ENCODE measurements around the gene ACAP2.

DNA sequence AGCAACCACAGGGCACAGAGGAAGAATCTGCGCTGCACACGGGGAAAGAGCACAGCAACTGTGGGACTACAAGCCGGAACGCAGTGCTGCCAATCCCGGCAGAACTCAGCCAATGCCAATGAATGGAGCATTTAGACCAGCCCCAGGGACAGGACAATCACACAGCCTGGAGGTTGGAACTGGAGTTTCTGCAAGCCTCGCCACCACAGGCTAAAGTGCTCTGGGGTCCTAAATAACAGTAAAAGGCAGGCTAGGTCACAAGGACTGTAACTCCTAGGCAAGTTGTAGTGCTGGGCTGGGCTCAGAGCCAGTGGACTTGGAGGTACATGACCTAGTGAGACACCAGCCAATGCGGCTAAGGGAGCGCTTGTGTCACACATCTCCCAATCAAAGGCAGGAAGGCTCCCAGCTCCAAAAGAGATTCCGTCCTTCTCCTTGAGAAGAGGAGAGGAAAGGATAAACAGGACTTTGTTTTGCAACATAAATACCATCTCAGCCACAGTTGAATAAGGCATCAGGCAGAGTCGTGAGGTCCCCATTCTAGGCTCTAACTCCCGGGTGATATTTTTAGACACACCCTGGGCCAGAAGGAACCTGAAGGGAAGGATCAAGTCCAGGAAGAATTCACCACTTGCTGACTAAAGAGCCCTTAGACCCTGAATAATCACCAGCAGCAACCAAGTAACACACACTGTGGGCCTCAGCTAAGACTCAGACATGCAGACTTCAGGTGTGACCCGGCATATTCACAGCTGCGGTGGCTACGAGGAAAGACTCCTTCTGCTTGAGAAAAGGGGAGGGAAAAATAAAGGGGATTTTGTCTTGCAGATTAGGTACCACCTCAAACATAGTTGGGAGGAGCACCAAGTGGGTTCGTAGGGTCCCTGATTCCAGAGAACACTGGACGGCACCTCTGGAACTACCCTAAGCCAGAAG is 86.4 kb downstream of the ACAP2 start:
- no peak for TF ChIP-seq JUND (IDR thresholded peaks at IDR 0.05)
- TF ChIP-seq CTCF (IDR thresholded peaks at IDR 0.05; ENCODE audit: low read depth, low read length, missing input control) = no peak
- TF ChIP-seq, protein P1, sequence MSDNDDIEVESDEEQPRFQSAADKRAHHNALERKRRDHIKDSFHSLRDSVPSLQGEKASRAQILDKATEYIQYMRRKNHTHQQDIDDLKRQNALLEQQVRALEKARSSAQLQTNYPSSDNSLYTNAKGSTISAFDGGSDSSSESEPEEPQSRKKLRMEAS (IDR thresholded peaks at IDR 0.05) = no peak
- TF ChIP-seq, protein P2, sequence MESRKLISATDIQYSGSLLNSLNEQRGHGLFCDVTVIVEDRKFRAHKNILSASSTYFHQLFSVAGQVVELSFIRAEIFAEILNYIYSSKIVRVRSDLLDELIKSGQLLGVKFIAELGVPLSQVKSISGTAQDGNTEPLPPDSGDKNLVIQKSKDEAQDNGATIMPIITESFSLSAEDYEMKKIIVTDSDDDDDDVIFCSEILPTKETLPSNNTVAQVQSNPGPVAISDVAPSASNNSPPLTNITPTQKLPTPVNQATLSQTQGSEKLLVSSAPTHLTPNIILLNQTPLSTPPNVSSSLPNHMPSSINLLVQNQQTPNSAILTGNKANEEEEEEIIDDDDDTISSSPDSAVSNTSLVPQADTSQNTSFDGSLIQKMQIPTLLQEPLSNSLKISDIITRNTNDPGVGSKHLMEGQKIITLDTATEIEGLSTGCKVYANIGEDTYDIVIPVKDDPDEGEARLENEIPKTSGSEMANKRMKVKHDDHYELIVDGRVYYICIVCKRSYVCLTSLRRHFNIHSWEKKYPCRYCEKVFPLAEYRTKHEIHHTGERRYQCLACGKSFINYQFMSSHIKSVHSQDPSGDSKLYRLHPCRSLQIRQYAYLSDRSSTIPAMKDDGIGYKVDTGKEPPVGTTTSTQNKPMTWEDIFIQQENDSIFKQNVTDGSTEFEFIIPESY (IDR thresholded peaks at IDR 0.05) = no peak
- TF ChIP-seq TAF1 (conservative IDR thresholded peaks at IDR 0.05) = no peak
- TF ChIP-seq, protein P3, sequence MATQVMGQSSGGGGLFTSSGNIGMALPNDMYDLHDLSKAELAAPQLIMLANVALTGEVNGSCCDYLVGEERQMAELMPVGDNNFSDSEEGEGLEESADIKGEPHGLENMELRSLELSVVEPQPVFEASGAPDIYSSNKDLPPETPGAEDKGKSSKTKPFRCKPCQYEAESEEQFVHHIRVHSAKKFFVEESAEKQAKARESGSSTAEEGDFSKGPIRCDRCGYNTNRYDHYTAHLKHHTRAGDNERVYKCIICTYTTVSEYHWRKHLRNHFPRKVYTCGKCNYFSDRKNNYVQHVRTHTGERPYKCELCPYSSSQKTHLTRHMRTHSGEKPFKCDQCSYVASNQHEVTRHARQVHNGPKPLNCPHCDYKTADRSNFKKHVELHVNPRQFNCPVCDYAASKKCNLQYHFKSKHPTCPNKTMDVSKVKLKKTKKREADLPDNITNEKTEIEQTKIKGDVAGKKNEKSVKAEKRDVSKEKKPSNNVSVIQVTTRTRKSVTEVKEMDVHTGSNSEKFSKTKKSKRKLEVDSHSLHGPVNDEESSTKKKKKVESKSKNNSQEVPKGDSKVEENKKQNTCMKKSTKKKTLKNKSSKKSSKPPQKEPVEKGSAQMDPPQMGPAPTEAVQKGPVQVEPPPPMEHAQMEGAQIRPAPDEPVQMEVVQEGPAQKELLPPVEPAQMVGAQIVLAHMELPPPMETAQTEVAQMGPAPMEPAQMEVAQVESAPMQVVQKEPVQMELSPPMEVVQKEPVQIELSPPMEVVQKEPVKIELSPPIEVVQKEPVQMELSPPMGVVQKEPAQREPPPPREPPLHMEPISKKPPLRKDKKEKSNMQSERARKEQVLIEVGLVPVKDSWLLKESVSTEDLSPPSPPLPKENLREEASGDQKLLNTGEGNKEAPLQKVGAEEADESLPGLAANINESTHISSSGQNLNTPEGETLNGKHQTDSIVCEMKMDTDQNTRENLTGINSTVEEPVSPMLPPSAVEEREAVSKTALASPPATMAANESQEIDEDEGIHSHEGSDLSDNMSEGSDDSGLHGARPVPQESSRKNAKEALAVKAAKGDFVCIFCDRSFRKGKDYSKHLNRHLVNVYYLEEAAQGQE (IDR thresholded peaks at IDR 0.05) = no peak
- TF ChIP-seq GABPA (IDR thresholded peaks at IDR 0.05 in 1 of 2, conservative IDR thresholded peaks at IDR 0.05 in 1 of 2) = no peak
- no peak for TF ChIP-seq YY1 (IDR thresholded peaks at IDR 0.05)
- TF ChIP-seq EGR1 (IDR thresholded peaks at IDR 0.05; ENCODE audit: low read depth in 2 of 2) = no peak
- no peak for TF ChIP-seq ATF3 (IDR thresholded peaks at IDR 0.05)
- TF ChIP-seq RAD21 (IDR thresholded peaks at IDR 0.05) = no peak
- no peak for TF ChIP-seq SP1 (IDR thresholded peaks at IDR 0.05)
- no peak for TF ChIP-seq FOXA1 (IDR thresholded peaks at IDR 0.05)

Measured in liver (tissue), 3 donors.